A549 (cell line): ENCODE data around the gene B3GNT7. TPM values are rescaled to one million over a fixed set of nuclear protein-coding genes. Genes with fewer than 3 reads are reported as not detected.

Experiments
- ATAC-seq, 2 experiments: fragments of 200-7000 bp in 1 of 2; fragments of >200 bp in 1 of 2; cut with Nextera tagmentation in 1 of 2; cut with Tn5 transposase in 1 of 2; 3 replicates each; pipeline versions ENCODE4 v1.8.0 to v1.9.1; 2018 to 2020; ENCODE audit warnings: mild to moderate bottlenecking in 1 of 2, moderate library complexity in 1 of 2
- CTCF ChIA-PET: fragments of 300-600 bp; sonication (Branson Sonifier 250); formaldehyde crosslinking; extraction: SDS; loops from one replicate; lab custom pipeline; 2021; ENCODE audit warnings: antibody characterized with exemption, inconsistent platforms; lab: Yijun Ruan, JAX
- POLR2A ChIA-PET: fragments of 350-600 bp; formaldehyde crosslinking; extraction: SDS; loops from one replicate; lab custom pipeline; 2021; ENCODE audit warnings: antibody characterized with exemption, inconsistent platforms; lab: Yijun Ruan, JAX
- DNase-seq, 2 experiments: peaks; one replicate each; pipeline versions ENCODE4 v3.0.0 to v3.0.0-alpha.2; 2011 to 2016; ENCODE audit warnings: low read depth in 1 of 2, low spot score in 1 of 2
- FAIRE-seq: peaks from 2 replicates; lab custom pipeline; 2011; peaks lifted over from hg19 to GRCh38; lab: Jason Lieb, UNC
- H3K27ac ChIP-seq, 2 experiments: fragments of >200 bp; sonication (Bioruptor Twin); formaldehyde crosslinking; 3 replicates each; pipeline ENCODE4 v1.5.1; 2016 to 2017
- H3K4me1 ChIP-seq: fragments of >200 bp; sonication (Bioruptor Twin); formaldehyde crosslinking; 3 replicates; pipeline ENCODE4 v1.6.1; 2016
- H3K4me2 ChIP-seq: fragments of >200 bp; sonication (Bioruptor Twin); formaldehyde crosslinking; 3 replicates; pipeline ENCODE4 v1.6.1; 2016
- H3K4me3 ChIP-seq: fragments of >200 bp; sonication (Bioruptor Twin); formaldehyde crosslinking; 3 replicates; pipeline ENCODE4 v1.5.1; 2016
- H3K9me3 ChIP-seq: fragments of >200 bp; sonication (Bioruptor Twin); formaldehyde crosslinking; 3 replicates; pipeline ENCODE4 v1.6.1; 2016
- CEBPB ChIP-seq, 2 experiments: fragments of >200 bp in 1 of 2; sonication (Bioruptor Twin) in 1 of 2; formaldehyde crosslinking in 1 of 2; IDR thresholded peaks; 2 replicates each; pipeline ENCODE4 v1.6.1; 2012 to 2016
- CHD4 ChIP-seq: fragments of 200-600 bp; sonication (generic); IDR thresholded peaks from 2 replicates; pipeline ENCODE4 v1.6.1; 2016; ENCODE audit warnings: antibody characterized with exemption, mild to moderate bottlenecking, borderline replicate concordance
- ESRRA ChIP-seq: fragments of 150-350 bp; IDR thresholded peaks from 2 replicates; pipeline ENCODE4 v1.6.1; 2014; ENCODE audit warnings: mild to moderate bottlenecking, low read length, borderline replicate concordance
- FOSB ChIP-seq: fragments of 250-450 bp; sonication (Bioruptor Pico); IDR thresholded peaks from 2 replicates; pipeline ENCODE4 v1.5.0; 2020; ENCODE audit warnings: mild to moderate bottlenecking, moderate library complexity
- HDAC2 ChIP-seq: fragments of 200-600 bp; sonication (generic); IDR thresholded peaks from 2 replicates; pipeline ENCODE4 v1.6.1; 2016
- HEYL ChIP-seq: fragments of 250-450 bp; sonication (Bioruptor Pico); IDR thresholded peaks from 2 replicates; pipeline ENCODE4 v1.8.0; 2021; ENCODE audit warnings: mild to moderate bottlenecking, moderate library complexity
- HOXA7 ChIP-seq: fragments of 250-450 bp; sonication (Bioruptor Pico); IDR thresholded peaks from 2 replicates; pipeline ENCODE4 v1.5.0; 2020; ENCODE audit warnings: mild to moderate bottlenecking, moderate library complexity
- HOXB13 ChIP-seq: fragments of 250-450 bp; sonication (Bioruptor Pico); IDR thresholded peaks from 2 replicates; pipeline ENCODE4 v1.5.0; 2020; ENCODE audit warnings: low read depth, mild to moderate bottlenecking, moderate library complexity
- JUNB ChIP-seq: fragments of >200 bp; sonication (Bioruptor Twin); formaldehyde crosslinking; IDR thresholded peaks from 2 replicates; pipeline ENCODE4 v1.6.1; 2016
- MAFK ChIP-seq: fragments of 450-650 bp; IDR thresholded peaks from 2 replicates; pipeline ENCODE4 v1.6.1; 2014; ENCODE audit not compliant: partially characterized antibody
- MAZ ChIP-seq: fragments of 150-350 bp; IDR thresholded peaks from 2 replicates; pipeline ENCODE4 v1.6.1; 2014; ENCODE audit warnings: antibody characterized with exemption, low read depth, low read length, borderline replicate concordance
- NFE2L2 ChIP-seq: fragments of 150-350 bp; conservative IDR thresholded peaks from 2 replicates; pipeline ENCODE4 v1.6.1; 2014; ENCODE audit warnings: low read length
- NPAS2 ChIP-seq: fragments of 250-450 bp; sonication (Bioruptor Pico); IDR thresholded peaks from 2 replicates; pipeline ENCODE4 v1.8.0; 2022; ENCODE audit warnings: mild to moderate bottlenecking, moderate library complexity, borderline replicate concordance
- PHF8 ChIP-seq: fragments of 200-600 bp; sonication (generic); IDR thresholded peaks from 2 replicates; pipeline ENCODE4 v1.6.1; 2016; ENCODE audit warnings: low read depth, mild to moderate bottlenecking, antibody characterized with exemption, moderate library complexity, borderline replicate concordance
- POLR2A ChIP-seq: IDR thresholded peaks from 2 replicates; pipeline ENCODE4 v1.6.1; 2012; ENCODE audit warnings: mild to moderate bottlenecking, low read length
- POLR2AphosphoS2 ChIP-seq: conservative IDR thresholded peaks from 2 replicates; pipeline ENCODE4 v1.6.1; 2012; ENCODE audit warnings: low read length, improper control_type of control experiment, inconsistent platforms
- RARB ChIP-seq: fragments of 250-450 bp; sonication (Bioruptor Pico); IDR thresholded peaks from 2 replicates; pipeline ENCODE4 v1.8.0; 2021; ENCODE audit warnings: mild to moderate bottlenecking, moderate library complexity
- RFX5 ChIP-seq: fragments of 450-650 bp; IDR thresholded peaks from 2 replicates; pipeline ENCODE4 v1.7.1; 2014; ENCODE audit warnings: antibody characterized with exemption, mild to moderate bottlenecking, moderate library complexity
- RNF2 ChIP-seq: fragments of 200-600 bp; sonication (generic); IDR thresholded peaks from 2 replicates; pipeline ENCODE4 v1.6.1; 2016; ENCODE audit warnings: low read depth, mild to moderate bottlenecking, antibody characterized with exemption, moderate library complexity, borderline replicate concordance
- ZC3H11A ChIP-seq: fragments of 450-650 bp; IDR thresholded peaks from 2 replicates; pipeline ENCODE4 v1.6.1; 2014; ENCODE audit warnings: antibody characterized with exemption, mild to moderate bottlenecking
- WGBS: methylation state at CpG from one replicate; pipeline ENCODE4 v1.1.6; 2017; ENCODE audit errors: missing lambda C conversion rate; 5-methylcytosine and 5-hydroxymethylcytosine counted together
- polyA plus RNA-seq, 4 experiments: library from polyadenylated mRNA; depleted of rRNA in 3 of 4; stranded (reverse); fragments of >200 nt; fragmentation: RNase III in 1 of 4; extraction: RNeasy Plus Mini Kit Qiagen cat#74134 plus additional on column Dnase treatment in 1 of 4; gene quantifications; 2 replicates in 3 of 4; 3 replicates in 1 of 4; pipeline ENCODE4 v1.2.3, GENCODE V29; 2011 to 2017
- TF ChIP-seq, protein P1 (sequence below): fragments of 250-450 bp; sonication (Bioruptor Pico); IDR thresholded peaks from 2 replicates; pipeline ENCODE4 v1.5.0; 2021; ENCODE audit warnings: mild to moderate bottlenecking, moderate library complexity, borderline replicate concordance
- TF ChIP-seq, protein P2 (sequence below): fragments of 450-650 bp; IDR thresholded peaks from 2 replicates; pipeline ENCODE4 v1.6.1; 2014; ENCODE audit warnings: antibody characterized with exemption
- TF ChIP-seq, protein P3 (sequence below): IDR thresholded peaks from 2 replicates; pipeline ENCODE4 v1.6.1; 2012; ENCODE audit warnings: low read depth, borderline replicate concordance

Gene B3GNT7
- polyA plus RNA-seq, 2 of the 4 experiments (the other 2 are of a cell fraction), result 0.48 to 0.96 TPM

DNA sequence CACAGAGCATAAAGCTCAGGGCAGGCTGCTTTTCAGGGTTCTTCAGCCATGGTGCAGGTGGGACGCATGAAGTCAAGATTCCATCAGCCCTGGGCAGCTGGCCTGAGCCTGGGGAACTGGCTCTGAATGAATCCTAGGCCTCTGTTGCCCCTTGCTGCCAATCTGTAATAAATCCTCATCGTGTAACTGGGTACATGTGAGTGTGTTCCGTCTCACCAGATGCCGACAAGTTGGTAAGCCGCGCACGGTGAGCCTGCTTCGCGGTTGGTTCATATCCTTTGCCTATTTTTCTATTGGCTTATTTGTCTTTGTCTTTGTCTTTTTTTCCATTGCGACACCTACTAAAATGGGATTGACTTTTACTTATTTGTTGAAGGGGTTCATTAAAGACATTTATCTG is 27.7 kb downstream of the B3GNT7 start:
- TF ChIP-seq ESRRA (no peak), HEYL (CRISPR knock-in tag) (no peak), HOXB13 (CRISPR knock-in tag) (no peak), JUNB (no peak)
- CTCF ChIA-PET, result interaction anchor here (1.0 to 1.6 kb wide), 3 partner anchors 10 to 59 kb away, joined by 3 to 7 read pairs (median 6); no protein-coding TSS in a partner anchor
- Histone ChIP-seq H3K4me3 (no peak overlapping the region), H3K9me3 (no peaks in the 10 kb centered on the region), H3K4me2 (no peak overlapping the region), H3K27ac (no peak overlapping the region), H3K4me1 (no peaks in the 10 kb centered on the region)
- DNase-seq, result no peak
- WGBS, result 90% methylated on average over 10 of the region's 10 CpGs
- POLR2A ChIA-PET, result no interaction called here
- FAIRE-seq, result no peak
- ATAC-seq, result no peak

DNA sequence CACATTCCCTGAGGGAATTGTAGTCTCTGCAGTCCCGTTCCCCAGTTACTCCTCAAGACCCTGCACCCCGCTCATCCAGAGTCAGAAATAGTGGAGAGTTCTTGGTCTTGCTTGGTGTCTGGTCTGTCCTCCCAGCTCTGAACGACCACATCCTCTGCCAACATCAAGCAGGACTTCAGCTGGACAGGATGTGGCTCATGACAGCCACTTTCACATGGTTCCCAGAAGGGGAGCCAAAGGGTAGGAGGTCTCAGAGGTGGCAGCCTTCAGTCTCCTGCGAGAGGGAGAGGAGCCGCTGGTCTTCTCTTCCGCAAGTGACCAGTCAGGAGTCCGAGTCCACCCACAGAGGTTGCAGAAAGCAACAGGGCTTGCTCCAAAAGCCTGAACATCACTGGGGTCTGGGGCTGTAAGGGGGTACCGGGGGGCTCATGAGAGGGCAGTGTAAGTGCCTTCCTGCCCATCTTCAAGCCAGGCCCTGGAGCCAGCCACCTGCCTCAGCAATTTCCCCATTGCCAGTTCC is 29.8 kb downstream of the B3GNT7 start:
- no peaks in the 10 kb centered on the region for H3K4me1 ChIP-seq
- WGBS, result 36% methylated on average over 3 of the region's 8 CpGs
- CTCF ChIA-PET, result interaction anchor here (1.0 to 1.2 kb wide), 2 partner anchors 13 to 20 kb away, joined by 4 to 5 read pairs; no protein-coding TSS in a partner anchor
- peak in 1 of 2 experiments; percentile 35; a peak in 2 of 6 replicates for ATAC-seq
- POLR2A ChIA-PET, result interaction anchor here (0.9 kb wide), 1 partner anchor 39 kb away, joined by 7 read pairs; the partner anchor contains the start of gene NCL
- no peak overlapping the region for H3K27ac ChIP-seq
- TF ChIP-seq RARB (CRISPR knock-in tag) (no peak), ZC3H11A (no peak), MAFK (no peak), ESRRA (no peak), FOSB (CRISPR knock-in tag) (no peak), CHD4 (no peak), NFE2L2 (no peak)
- no peak for DNase-seq
- H3K4me3 ChIP-seq, result no peak overlapping the region
- no peak for FAIRE-seq
- H3K4me2 ChIP-seq, result no peak overlapping the region
- no peaks in the 10 kb centered on the region for H3K9me3 ChIP-seq

DNA sequence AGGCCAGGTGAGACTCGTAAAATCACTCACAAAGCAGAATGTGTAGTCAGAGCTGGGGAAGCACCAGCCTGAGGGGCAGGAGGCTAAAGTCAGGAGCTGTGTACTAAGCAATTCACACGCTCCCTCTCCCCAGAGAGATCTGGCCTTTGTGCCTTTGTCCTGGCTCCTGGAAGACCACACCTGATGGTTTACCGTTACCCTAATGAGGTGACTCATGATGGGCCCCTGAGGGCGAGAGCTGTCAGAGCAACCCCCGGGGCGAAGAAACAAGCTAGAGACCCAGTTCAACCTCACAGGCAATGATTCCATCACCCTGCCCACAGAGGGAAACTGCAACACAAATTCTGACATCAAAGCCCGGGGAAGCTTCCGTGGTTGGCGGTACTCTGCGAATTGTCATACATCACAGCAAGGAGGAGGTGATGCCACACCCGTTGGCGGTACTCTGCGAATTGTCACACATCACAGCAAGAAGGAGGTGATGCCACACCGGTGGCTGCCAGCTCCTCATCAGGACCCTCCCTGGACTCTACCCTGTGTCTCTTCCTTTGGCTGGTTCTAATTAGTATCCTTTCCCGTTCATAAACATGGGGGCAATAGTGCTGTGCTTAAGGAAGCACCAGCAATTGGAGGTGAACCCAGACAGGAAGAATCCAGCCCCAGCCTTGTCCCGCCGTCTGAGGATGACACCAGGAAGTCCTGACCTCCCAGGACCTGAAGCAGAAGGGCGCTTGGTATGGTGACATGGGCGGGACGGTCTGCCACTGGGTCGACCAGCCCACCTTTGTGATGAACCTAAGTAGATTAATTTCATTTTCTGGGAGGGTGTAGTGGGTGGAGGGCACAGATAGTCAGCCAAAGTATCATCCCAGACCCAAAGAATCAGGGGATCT is 30.5 kb downstream of the B3GNT7 start:
- Histone ChIP-seq H3K4me2 (no peak overlapping the region), H3K9me3 (no peaks in the 10 kb centered on the region), H3K27ac (no peak overlapping the region), H3K4me1 (no peaks in the 10 kb centered on the region), H3K4me3 (no peak overlapping the region)
- ATAC-seq (peak in 1 of 2 experiments; percentile 31; a peak in 3 of 6 replicates), DNase-seq (no peak), FAIRE-seq (no peak)
- CTCF ChIA-PET, result interaction anchor here (1.0 to 1.2 kb wide), 2 partner anchors 14 to 21 kb away, joined by 4 to 5 read pairs; no protein-coding TSS in a partner anchor
- TF ChIP-seq HOXA7 (CRISPR knock-in tag), result no peak
- POLR2A ChIA-PET, result no interaction called here
- WGBS, result 78% methylated on average over 21 of the region's 21 CpGs

DNA sequence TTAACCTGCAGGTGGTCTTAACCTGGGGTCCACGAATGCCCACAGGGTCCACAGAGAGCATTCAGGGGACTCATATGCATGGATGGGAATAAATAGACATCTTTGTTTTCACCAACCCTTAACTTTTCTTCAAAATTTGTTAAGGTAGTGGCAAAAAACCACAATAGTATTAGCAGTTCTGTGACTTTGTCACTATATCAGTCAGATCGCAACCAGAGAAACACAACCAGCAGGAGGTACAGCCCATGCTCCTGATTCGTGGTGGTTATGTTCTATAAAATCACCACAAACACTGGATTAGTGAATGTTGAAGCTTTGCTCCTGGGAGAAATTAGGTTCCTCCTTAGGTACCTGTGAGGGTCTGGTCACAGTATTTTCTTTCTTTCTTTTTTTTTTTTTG is 31.6 kb downstream of the B3GNT7 start:
- no peak for FAIRE-seq

DNA sequence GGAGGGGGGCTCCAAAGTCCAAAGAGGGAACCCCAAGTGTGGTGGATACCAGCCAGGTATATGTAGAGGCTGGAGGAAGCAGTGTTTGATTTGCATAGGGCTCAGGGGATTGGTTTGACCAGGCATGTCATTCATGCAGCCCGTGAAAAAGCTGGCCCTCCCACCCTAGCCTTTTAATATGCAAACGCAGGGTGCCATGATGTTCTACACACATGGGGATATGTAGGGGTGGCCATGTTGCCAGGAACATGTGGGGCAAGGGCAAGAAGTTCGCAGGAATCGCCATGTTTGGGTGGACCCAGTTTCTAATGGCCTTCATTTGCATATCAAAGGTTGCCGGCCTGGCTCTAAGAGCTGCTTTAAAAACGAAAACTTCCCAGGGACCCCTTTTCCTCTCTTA is 33.6 kb downstream of the B3GNT7 start:
- Histone ChIP-seq H3K27ac (no peak overlapping the region), H3K9me3 (no peaks in the 10 kb centered on the region), H3K4me1 (no peaks in the 10 kb centered on the region), H3K4me3 (no peak overlapping the region), H3K4me2 (no peak overlapping the region)
- DNase-seq, result no peak
- 61% methylated on average over 6 of the region's 6 CpGs for WGBS
- ChIA-PET CTCF (interaction anchor here (0.6 to 1.9 kb wide), 8 partner anchors 11 to 325 kb away, joined by 3 to 8 read pairs (median 4); no protein-coding TSS in a partner anchor), POLR2A (interaction anchor here (1.2 kb wide), 1 partner anchor 35 kb away, joined by 4 read pairs; the partner anchor contains the start of gene NCL)
- ATAC-seq, result no peak
- TF ChIP-seq CEBPB (IDR thresholded peaks at IDR 0.05) (no peak), NPAS2 (CRISPR knock-in tag) (no peak), HDAC2 (no peak), PHF8 (no peak), MAFK (no peak), POLR2A (no peak), MAZ (no peak), POLR2AphosphoS2 (no peak)
- TF ChIP-seq, protein P1, sequence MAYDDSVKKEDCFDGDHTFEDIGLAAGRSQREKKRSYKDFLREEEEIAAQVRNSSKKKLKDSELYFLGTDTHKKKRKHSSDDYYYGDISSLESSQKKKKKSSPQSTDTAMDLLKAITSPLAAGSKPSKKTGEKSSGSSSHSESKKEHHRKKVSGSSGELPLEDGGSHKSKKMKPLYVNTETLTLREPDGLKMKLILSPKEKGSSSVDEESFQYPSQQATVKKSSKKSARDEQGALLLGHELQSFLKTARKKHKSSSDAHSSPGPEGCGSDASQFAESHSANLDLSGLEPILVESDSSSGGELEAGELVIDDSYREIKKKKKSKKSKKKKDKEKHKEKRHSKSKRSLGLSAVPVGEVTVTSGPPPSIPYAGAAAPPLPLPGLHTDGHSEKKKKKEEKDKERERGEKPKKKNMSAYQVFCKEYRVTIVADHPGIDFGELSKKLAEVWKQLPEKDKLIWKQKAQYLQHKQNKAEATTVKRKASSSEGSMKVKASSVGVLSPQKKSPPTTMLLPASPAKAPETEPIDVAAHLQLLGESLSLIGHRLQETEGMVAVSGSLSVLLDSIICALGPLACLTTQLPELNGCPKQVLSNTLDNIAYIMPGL (CRISPR knock-in tag), result no peak
- TF ChIP-seq, protein P2, sequence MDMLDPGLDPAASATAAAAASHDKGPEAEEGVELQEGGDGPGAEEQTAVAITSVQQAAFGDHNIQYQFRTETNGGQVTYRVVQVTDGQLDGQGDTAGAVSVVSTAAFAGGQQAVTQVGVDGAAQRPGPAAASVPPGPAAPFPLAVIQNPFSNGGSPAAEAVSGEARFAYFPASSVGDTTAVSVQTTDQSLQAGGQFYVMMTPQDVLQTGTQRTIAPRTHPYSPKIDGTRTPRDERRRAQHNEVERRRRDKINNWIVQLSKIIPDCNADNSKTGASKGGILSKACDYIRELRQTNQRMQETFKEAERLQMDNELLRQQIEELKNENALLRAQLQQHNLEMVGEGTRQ, result no peak
- TF ChIP-seq, protein P3, sequence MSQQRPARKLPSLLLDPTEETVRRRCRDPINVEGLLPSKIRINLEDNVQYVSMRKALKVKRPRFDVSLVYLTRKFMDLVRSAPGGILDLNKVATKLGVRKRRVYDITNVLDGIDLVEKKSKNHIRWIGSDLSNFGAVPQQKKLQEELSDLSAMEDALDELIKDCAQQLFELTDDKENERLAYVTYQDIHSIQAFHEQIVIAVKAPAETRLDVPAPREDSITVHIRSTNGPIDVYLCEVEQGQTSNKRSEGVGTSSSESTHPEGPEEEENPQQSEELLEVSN, result no peak
- no peak for FAIRE-seq

More for the DNA sequence above, 31.6 kb downstream of the B3GNT7 start:
- ChIA-PET CTCF (interaction anchor here (0.8 to 1.1 kb wide), 2 partner anchors 15 to 201 kb away, joined by 3 to 4 read pairs; no protein-coding TSS in a partner anchor), POLR2A (no interaction called here)
- no peak for DNase-seq
- 67% methylated on average over 3 of the region's 3 CpGs for WGBS
- no peak overlapping the region for H3K4me2 ChIP-seq
- no peak for ATAC-seq
- H3K4me3 ChIP-seq, result no peak overlapping the region
- H3K9me3 ChIP-seq, result no peaks in the 10 kb centered on the region
- no peak overlapping the region for H3K27ac ChIP-seq
- H3K4me1 ChIP-seq, result no peaks in the 10 kb centered on the region
- no peak for TF ChIP-seq RFX5
- no peak for TF ChIP-seq RNF2
